ENCODE data around the gene RFWD3.
"Not testable (repeated sequence)": the region's sequence is repeated elsewhere in the genome, so short reads cannot be mapped to it uniquely, and the experiment has no call there.

The RFWD3 gene

GRCh38 chr16:74666425-74667254 lies at the start of gene RFWD3:
Gene RFWD3 (minus strand): TSS chr16:74666877. CDS start chr16:74661449, 5,428 bp downstream.
- DNase-seq = peak; percentile 89 to 92 (median 90)

GRCh38 chr16:74716355-74716754 lies 49.7 kb upstream of the RFWD3 start:
- no peak for DNase-seq

- DNase-seq = no peak
These were observed 47.2 kb upstream of the RFWD3 start for GRCh38 chr16:74713876-74714275.

GRCh38 chr16:74713325-74713724 lies 46.6 kb upstream of the RFWD3 start:
- DNase-seq = no peak

GRCh38 chr16:74711938-74712337 lies 45.3 kb upstream of the RFWD3 start:
- DNase-seq = no peak

GRCh38 chr16:74710401-74710800 lies 43.7 kb upstream of the RFWD3 start:
- DNase-seq = no peak

GRCh38 chr16:74709441-74709877 lies 42.8 kb upstream of the RFWD3 start:
- DNase-seq = peak; percentile 66 to 71 (median 67)

GRCh38 chr16:74700438-74701225 lies 34.0 kb upstream of the RFWD3 start, which contains the start of gene MLKL:
Gene MLKL (minus strand): TSS chr16:74700862. CDS start chr16:74695757, 5,105 bp downstream.
- DNase-seq = peak; percentile 13 to 39 (median 26)

GRCh38 chr16:74700116-74700437 lies 33.4 kb upstream of the RFWD3 start:
- DNase-seq = no peak

GRCh38 chr16:74699666-74700065 lies 33.0 kb upstream of the RFWD3 start:
- no peak for DNase-seq

- DNase-seq = no peak
These were observed 31.5 kb upstream of the RFWD3 start for GRCh38 chr16:74698222-74698621.

GRCh38 chr16:74695450-74696422 lies 29.1 kb upstream of the RFWD3 start:
- DNase-seq = peak in 3 of 4 experiments; percentile 8 to 38 (median 10)

- DNase-seq = no peak
These were observed 24.6 kb upstream of the RFWD3 start for GRCh38 chr16:74691093-74691855.

GRCh38 chr16:74682556-74682955 lies 15.9 kb upstream of the RFWD3 start:
- DNase-seq = no peak

- no peak for DNase-seq
These were observed 14.0 kb upstream of the RFWD3 start for GRCh38 chr16:74680681-74681080.

- no peak for DNase-seq
These were observed 13.3 kb upstream of the RFWD3 start for GRCh38 chr16:74679983-74680382.

- DNase-seq = no peak
These were observed 11.2 kb upstream of the RFWD3 start for GRCh38 chr16:74677868-74678267.

- DNase-seq = no peak
These were observed 7.2 kb upstream of the RFWD3 start for GRCh38 chr16:74673876-74674275.

- not testable (repeated sequence) for DNase-seq
These were observed 2.2 kb upstream of the RFWD3 start for GRCh38 chr16:74668877-74669276.

- DNase-seq = no peak
These were observed 601 bp upstream of the RFWD3 start for GRCh38 chr16:74667255-74667700.

- DNase-seq = no peak
These were observed 661 bp downstream of the RFWD3 start for GRCh38 chr16:74666010-74666421.

- no peak for DNase-seq
These were observed 5.6 kb downstream of the RFWD3 start for GRCh38 chr16:74661064-74661463.
